Measurements from ENCODE around the gene DKK2.

DNA sequence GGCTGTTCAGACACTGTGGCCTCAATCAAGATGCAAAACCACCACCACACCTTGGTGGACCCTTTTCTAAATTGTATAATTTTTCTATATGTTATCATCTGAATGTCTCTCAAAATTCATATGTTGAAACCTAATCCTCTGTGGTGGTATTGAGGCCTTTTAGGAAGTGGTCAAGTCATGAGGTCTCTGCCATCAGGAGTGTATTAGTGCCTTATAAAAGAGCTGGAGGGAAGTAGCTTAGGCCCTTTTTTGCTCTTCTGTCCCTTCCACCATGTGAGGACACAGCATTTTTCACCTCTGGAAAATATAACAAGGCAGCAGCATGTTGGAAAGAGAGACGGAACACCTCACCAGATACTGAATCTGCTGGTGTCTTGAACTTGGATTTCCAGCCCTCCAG is 30.5 kb upstream of the DKK2 start:
- TF ChIP-seq EZH2phosphoT487 (IDR thresholded peaks at IDR 0.05; ENCODE audit: borderline replicate concordance, low read length) (no peak), EZH2 (IDR thresholded peaks at IDR 0.05; ENCODE audit: low read length, unreplicated experiment) (no peak)
- TF ChIP-seq, protein P1, sequence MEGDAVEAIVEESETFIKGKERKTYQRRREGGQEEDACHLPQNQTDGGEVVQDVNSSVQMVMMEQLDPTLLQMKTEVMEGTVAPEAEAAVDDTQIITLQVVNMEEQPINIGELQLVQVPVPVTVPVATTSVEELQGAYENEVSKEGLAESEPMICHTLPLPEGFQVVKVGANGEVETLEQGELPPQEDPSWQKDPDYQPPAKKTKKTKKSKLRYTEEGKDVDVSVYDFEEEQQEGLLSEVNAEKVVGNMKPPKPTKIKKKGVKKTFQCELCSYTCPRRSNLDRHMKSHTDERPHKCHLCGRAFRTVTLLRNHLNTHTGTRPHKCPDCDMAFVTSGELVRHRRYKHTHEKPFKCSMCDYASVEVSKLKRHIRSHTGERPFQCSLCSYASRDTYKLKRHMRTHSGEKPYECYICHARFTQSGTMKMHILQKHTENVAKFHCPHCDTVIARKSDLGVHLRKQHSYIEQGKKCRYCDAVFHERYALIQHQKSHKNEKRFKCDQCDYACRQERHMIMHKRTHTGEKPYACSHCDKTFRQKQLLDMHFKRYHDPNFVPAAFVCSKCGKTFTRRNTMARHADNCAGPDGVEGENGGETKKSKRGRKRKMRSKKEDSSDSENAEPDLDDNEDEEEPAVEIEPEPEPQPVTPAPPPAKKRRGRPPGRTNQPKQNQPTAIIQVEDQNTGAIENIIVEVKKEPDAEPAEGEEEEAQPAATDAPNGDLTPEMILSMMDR (conservative IDR thresholded peaks at IDR 0.05; ENCODE audit: low read depth, low read length) = no peak

Measured in PC-3 (cell line).